NCI-H1436 (cell line): ENCODE measurements around the gene VPS13C.
"Not testable (repeated sequence)": the region's sequence is repeated elsewhere in the genome, so short reads cannot be mapped to it uniquely, and the experiment has no call there.

Experiments used
- DNase-seq: peaks from one replicate; lab custom pipeline; 2025; lab: John Stamatoyannopoulos, UW

VPS13C gene

GRCh38 chr15:62069551-62069950 lies 9.3 kb upstream of the VPS13C start:
- no peak for DNase-seq

DNA sequence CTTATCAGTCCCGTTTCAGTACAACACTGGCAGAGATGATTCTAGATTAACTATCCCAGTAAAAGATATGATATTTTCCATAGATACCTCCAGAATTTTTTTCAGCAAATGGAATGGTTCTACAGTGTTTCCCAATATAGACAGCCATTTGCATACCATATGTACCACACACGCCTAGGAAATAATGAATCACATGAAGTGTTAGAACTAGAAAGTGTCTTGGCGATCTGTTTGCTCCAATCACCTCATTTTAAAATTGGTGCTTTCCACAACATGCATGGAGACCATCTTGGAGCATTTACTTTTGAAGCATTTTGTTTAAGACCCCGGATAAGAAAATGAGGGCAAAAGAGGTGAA lies 8.5 kb upstream of the VPS13C start:
- no peak for DNase-seq

DNA sequence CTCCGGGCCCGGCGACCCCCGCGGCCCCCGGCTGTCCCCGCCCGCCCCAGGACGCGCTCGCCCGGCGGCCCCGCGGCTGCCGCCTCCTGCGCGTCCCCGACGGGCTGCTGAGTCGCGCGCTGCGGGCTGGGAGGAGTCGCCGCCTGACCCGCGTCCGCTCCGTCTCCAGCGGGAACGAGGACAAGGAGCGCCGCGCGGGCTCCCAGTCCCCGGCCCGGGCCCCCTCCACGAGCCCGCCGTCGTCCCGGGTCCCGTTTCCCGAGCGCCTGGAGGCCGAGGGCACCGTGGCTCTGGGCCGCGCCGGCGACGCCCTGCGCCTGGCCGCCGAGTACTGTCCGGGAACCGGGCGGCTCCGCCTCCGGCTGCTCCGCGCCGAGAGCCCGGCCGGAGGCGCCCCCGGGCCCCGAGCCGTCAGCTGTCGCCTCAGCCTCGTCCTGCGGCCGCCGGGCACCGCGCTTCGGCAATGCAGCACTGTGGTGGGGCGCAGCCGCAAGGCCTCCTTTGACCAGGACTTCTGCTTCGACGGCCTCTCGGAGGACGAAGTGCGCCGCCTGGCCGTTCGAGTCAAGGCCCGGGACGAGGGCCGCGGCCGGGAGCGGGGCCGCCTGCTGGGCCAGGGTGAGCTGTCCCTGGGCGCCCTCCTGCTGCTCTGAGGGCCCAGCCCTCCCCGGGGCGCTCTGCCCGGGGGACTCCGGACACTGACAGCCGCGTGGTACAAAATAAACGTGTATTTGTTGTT lies 8.0 kb upstream of the VPS13C start:
- DNase-seq, result peak; percentile 11

DNA sequence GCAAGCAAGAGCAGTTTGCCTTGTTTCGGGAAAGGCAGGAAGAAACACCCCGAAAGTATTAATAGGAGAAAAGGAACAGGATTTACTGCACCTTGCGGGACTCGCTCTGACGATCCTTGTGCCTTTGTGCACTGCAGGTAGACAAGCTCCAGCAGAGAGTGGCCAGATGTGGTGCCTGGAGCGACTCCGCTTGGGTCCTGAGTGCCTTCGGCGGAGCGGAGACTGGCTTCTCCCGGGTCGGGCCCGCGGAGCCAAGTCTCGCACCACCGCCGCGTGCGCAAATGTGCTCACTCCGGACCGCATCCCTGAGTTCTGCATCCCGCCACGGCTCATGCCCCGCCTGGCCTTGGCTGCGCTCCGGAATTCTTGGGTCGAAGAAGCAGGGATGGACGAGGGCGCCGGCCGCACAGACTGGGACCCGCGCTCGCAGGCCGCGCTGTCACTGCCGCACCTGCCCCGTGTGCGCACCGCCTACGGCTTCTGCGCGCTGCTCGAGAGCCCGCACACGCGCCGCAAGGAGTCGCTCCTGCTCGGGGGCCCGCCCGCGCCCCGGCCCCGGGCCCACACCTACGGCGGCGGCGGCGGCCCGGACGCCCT lies 7.3 kb upstream of the VPS13C start:
- DNase-seq, result no peak

DNA sequence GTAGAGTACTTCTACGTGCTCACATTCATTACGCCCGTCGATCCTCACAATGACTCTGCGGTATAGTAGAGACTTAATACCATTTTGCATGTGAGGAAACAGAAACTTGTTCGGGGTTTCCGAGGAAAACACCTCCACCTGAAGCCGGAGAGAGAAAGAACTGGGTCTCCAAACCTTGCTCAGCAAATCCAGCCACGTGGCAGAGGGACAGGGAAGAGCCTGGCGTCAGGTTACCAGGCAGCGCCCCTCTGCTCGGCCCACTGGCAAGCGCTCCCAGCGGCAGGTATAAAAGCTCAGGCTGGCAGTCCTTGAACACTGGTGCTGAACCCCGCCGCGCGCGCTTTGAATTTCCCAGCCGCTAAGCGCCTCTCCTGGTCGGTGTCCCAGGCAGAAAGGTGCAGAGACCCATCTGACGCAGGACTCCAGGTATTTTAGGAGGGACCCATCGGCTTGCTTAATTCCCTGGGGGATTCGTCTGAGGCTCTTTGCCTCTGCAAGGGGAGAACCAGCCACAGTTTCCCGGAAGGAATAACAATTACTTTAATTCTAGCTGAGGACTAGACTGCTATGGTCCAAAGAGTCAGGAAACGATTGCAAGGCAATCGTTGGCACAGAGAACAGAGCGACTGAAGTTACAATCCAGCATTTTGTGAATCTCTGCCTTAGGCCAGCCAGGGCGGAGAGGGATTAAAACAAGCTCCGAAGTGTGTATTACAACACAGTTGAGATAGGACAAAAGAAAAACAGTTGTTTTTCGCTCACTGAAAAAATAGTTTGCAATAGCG lies 6.6 kb upstream of the VPS13C start, which contains the start of gene C2CD4A:
C2CD4A (plus strand) TSS at position 315 of the 785 bp plus-strand sequence. CDS start 637 bp downstream, outside the sequence.
- DNase-seq, result peak; percentile 84

DNA sequence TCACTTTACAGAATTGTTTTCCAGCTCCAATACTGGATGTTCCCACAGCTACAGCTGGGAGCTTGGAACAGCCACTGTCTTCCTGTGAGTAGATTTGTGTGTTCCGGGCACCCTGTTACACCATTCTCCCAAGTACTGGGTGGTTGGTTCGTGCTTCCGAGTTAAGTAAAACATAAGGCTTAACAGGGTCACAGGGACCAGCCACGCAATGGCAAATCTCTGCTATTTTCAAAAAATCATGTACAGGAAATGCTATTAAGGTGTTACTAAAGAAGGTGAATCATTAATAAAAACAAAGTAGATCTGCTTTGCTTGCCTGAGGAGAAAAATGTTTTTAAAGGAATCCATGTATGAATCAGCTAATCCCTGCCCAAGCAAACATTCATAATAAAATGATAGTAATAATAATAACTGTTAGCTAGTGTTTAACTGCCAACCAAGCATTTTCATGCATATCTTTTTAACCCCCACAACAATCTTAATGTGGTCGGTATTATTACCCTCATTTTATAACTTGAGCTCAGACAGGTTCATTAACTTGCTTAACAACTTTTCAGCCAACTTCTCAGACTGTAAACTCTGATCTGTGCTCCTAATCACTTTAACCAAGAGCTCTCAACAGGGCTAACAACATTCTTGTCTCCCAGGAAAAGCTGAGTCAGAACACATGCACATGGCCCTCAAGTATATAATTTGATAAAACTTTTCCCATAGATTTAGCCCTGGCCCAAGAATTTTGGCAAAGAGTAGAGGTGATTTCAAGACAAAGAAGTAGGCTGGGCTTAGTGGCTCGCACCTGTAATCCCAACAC lies 3.8 kb upstream of the VPS13C start:
- DNase-seq, result no peak

GRCh38 chr15:62060896-62061280 lies 641 bp upstream of the VPS13C start:
- no peak for DNase-seq

DNA sequence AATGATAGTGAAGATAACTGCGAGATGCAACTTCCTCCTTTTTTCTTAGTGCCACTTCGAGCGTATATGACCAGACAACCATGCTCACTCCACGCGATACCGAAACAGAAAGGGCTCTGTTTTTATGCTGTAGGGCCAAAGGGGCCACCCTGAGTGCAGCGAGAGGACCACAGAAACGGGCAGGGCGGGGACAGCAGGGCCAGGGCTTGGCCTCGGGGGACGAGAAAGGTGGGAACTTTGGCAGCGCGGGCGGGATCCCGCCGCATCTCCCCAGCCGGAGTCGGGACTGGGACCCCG lies 483 bp downstream of the VPS13C start:
- DNase-seq, result no peak

GRCh38 chr15:62059108-62059815 lies 985 bp downstream of the VPS13C start:
- no peak for DNase-seq

DNA sequence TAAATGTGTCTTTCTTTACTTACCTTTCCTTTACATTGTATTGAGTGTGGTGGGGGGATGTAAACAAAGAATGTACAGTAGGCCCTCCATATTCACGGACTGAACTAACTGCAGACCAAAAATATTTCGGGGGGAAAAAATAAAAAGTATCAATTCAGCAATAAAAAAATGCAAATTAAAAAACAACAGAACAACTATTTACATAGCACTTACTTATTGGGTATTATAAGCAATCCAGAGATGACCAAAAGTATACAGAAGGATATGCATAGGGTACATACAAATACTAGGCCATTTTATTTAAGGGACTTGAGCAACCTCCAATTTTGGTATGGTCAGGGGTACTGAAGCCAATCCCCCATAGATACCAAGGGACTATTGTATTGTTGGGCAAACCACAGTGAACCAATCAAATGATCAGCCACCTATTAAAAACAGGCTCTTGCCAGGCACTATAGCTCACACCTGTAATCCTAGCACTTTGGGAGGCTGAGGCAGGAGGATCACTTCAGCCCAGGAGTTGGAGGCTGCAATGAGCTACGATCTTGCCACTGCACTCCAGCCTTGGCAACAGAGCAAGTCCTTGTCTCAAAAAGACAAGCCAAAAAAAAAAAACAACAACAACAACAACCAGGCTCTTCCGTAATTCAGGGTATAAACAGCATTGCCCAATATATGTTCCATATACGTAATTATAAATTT lies 1.8 kb downstream of the VPS13C start:
- no peak for DNase-seq

GRCh38 chr15:62057341-62057980 lies 2.8 kb downstream of the VPS13C start:
- DNase-seq, result no peak

DNA sequence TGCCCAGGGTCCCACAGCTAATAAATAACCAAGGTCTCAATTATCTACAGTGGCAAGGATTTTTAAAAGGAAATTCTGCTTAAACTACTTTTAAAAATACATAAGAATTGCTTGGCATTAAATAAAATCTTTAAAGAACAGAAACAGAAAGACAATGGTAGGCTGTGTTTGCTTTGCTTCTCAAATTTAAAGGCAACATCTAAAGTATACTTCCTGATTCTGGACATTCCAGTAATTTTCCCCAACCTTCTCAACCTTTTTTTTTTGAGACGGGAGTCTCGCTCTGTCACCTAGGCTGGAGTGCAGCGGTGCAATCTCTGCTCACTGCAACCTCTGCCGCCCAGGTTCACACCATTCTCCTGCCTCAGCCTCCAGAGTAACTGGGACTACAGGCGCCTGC lies 5.3 kb downstream of the VPS13C start:
- no peak for DNase-seq

GRCh38 chr15:62053439-62054085 lies 6.7 kb downstream of the VPS13C start:
- no peak for DNase-seq

DNA sequence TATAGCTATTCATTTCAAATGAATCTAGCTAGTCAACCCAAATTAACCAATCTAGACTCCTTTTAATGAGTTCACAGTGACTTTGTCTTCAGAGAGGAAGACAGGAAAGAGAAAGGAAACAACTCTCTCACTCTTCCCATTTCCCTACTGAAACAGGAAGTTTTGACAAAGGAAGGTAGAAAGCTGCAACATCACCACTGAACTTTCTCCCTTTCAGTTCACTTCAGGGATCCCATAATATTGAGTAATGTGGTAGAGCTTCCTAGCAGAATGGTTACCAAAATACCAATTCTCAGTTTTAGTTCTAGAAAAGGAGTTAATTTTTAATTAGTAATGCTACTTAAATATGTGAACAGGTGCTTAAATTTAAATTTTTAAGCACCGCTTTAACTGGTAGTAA lies 7.5 kb downstream of the VPS13C start:
- no peak for DNase-seq

GRCh38 chr15:62051166-62051565 lies 9.1 kb downstream of the VPS13C start:
- DNase-seq, result no peak

- no peak for DNase-seq
These were observed 10.1 kb downstream of the VPS13C start for GRCh38 chr15:62050115-62050514.

GRCh38 chr15:62048254-62048653 lies 12.0 kb downstream of the VPS13C start:
- DNase-seq, result not testable (repeated sequence)

DNA sequence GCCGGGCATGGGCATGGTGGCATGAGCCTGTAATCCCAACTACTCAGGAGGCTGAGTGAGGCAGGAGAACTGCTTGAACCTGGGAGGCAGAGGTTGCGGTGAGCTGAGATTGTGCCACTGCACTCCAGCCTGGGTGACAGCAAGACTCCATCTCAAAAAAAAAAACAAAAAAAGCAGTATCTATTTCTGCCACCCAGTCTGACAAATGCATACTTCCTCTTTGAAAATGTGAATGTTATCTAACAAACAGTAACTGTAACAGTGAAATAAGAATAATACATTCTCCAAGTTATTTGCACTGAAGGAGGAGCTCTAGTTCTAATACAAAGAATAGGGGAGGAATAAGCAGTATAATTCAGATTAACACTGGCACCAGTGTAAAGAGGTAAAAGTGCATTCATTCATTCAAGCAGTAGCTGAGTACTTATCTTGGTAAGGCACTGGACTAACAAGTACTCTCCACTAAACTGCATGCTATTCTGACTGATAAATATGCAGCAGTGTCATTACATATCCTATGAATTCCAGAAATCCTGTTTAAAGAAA lies 12.9 kb downstream of the VPS13C start:
- no peak for DNase-seq

GRCh38 chr15:62046078-62046743 lies 14.0 kb downstream of the VPS13C start:
- no peak for DNase-seq
